HG03354 (cell line): ENCODE data around the gene INPP5A.

Experiments used
- ATAC-seq: cut with Tn5 transposase; IDR thresholded peaks from one replicate; pipeline ENCODE4 v1.9.1; 2021; ENCODE audit warnings: mild to moderate bottlenecking; ENCODE audit not compliant: unreplicated experiment, poor library complexity, severe bottlenecking

The INPP5A gene

DNA sequence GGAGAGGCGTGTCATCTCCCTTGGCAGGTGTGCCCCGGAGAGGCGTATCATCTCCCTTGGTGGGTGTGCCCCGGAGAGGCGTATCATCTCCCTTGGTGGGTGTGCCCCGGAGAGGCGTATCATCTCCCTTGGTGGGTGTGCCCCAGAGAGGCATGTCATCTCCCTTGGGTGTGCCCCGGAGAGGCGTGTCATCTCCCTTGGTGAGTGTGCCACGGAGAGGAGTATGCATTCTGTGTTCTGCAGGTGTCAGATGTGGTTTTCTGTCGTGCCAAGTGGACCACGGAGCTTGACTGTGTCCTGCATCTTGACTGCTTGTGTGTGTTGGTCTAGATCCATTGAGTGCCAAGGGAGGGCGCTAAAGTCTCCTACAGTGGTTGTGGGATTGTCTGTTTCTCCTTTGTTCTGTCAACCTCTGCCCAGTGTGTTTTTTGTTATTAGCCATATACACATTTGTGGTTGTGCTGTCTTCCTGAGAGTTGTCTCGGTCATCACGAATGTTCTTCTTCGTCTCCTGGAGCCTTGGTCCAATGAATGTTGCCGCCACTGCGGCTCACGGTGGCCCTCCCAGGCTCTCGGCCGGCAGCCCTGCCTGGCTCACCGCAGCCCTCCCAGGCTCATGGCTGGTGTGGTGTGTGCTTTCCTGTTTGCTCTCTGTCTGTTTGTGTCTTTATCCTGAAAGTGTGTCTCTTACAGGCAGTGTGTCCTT is 96.8 kb downstream of the INPP5A start:
- no peak for ATAC-seq

DNA sequence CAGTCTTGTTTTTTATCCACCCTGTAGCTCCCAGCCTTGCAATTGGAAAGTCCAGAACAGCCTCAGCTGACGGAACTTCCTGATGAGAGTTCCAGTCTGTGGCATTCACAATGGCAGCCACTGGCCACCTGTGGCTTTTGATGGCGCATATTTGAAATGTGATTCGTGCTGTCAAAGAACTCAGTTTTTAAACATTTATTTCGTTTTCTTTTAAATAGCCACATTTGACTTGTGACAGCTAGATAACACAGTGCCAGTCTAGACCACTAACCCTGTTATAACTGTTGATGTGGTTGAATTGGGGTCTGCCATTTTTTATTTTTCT is 97.3 kb downstream of the INPP5A start:
- ATAC-seq, result no peak

DNA sequence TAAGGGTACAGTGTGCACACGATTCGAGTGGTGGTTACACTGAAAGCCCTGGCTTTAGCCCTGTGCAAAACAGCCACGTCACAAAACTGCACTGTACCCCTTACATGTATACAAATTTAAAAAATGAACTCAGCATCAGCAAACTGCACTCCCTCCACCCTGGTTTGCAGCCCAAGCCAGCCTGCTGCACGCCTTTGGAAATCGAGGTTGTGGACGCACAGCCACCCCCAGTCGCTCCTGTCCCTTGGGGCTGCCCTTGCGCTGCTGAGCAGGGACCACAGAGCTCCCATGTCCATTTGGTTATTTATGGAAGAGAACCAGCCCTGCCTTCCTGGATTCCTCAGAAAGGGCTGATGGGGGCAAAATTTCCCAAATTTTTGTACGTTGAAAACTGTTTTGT is 98.8 kb downstream of the INPP5A start:
- no peak for ATAC-seq

DNA sequence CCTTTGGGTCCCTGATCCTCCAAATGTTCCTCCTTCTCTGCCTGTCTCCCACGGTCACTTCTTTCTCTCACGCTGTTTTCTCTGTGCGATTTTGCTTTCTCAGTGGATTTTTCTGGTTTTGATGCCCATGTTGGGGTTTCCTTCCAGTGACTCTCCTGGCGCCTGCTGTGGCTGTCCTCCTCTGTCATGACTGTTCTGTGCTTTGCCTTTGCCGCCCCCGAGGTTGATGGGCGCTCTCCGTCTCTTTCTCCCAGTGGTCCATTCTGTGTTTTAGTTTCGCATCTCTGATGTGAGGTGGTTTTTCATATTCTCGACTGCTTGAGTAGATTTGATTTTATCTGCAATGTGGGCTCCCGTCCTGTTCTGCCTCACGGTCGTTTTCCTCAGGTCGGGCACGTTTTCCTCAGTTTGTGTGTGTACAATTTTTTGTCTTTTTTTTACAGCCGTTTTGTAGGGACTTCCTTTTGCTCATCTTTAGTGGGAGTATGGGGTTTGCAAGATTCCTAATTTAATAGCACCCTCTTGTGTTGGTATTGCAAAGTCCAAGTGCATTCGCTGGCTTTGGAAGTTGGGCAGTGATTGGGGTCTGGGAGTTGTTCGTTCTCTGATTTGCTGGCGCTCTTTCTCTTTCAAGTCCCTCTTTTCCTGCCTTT is 100.0 kb downstream of the INPP5A start:
- ATAC-seq, result no peak

DNA sequence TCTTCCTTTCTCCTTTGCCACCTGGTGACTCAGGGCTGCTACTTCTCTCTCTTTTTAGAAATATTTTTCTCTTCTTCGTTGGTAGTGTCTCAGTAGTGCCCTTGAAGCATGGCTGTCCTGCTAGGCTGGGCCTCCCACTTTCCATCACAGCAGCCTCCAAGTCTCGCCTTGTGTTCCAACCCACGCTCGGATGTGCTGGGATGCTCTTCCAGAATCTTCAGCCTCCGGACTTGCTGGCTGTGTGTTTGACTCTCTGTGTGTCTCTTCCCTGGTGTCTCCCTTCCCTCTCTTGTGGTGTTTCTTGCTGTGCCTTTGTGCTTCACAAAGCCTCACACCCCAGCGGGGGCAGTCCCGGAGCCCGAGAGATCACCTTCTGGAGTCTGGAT is 100.5 kb downstream of the INPP5A start:
- ATAC-seq, result no peak

DNA sequence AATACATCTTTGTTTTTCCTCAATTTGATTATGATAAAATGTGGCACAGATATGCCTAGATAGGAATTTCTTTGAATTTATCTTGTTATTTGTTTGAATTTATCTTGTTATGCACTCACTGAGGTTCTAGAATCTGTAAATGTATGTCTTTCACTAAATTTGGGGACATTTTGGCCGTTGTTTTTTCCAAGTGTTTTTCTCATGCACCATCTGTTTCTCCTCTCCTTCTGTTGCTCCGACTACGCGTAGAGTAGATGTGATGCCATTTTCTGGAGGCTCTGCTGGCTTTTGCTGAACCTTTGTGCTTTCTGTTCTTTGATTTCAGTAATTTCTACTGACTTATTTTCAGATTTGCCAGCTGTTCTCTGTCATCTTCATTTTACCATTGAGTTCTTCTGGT is 101.9 kb downstream of the INPP5A start:
- no peak for ATAC-seq

DNA sequence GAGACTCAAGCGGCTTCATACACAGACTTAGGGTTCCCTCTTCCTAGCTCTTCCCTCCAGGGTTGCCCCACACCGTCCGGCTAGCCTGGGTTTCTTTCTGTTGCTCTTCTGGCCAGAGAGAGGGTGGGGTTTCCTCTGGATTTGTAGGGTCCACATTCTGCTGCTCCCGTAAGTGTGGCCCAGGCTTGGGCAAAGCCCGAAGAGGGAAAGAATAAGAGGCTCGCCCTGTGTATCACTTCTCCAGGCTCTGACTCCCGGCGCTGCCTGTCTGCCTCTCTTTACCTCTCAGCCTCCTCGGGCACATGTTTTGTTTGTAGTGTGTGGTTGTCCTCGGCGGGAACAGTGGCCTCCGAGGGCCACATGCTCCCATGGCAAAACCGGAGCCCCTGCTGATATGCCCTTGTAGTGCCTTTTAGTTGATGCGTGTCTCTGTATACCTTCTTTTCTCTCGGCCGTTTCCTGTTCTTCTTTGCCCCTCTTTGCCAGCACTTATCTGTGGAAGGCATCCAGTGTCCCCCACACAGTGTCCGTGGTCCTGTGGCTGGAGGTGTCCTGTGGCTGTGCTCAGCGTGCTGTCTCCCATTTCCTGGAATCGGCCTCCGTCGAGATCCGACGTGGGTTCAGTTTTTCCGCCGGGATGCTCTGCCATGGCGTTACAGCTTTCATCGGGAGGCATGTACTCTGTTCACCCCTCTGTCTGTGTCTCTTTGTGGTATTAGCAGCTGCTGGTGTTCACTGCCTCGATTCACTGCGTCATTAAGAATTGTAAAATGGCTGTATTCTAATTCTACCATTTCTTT is 102.9 kb downstream of the INPP5A start:
- no peak for ATAC-seq

DNA sequence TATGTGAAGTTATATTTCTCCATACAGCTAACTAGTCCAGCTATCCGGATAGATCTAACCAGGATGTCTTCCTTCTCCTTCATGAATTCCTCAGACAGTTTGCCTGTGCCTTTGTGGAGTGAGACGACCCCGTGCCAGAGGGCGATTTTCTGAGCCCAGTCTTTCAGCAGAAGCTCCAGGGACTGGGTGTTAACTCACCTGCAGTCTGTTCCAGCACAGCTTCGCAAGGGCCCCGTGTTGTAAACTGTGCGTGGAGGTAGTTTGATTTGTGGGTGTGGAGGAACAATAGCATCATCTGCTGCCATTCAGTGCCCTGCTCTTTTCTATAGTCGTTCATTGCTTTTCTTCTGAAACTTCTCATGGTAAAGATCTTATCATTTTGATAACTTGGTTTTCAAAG is 103.8 kb downstream of the INPP5A start:
- ATAC-seq, result no peak

DNA sequence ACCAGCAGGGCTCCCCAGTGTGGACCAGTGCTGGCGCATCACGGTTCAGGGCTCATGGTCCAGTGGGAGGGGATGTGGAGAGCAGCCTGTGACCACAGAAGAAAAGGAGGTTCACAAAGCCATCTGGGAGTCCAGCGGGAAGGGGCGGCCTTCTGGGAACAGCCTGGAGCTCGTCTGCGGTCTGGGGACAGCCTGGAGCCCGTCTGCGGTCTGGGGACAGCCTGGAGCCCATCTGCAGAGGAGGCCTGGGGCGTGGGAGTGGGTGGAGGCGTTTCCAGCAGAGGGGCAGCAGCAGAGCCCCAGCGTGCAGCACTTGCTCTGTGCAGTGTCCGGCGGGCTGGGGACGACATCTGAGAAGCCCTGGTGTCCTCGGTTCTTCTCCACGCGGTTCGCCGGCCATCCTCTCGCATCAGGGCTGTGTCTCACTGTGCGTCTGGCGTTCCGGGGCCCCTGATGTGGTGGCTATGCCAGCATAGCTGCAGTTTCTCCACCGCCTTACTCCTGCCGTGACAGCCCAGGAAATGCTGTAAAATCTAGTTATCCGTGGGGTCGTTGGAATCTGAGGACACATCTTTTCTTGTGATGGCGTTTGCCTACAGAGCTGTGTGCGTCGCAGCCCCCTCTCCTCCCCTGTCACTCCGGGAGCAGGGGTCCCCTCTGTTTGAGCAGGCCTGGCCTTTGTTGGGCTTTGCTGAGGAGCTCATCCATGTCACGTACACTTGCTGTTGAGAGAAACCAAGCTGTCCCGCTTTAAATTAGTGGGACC is 104.6 kb downstream of the INPP5A start:
- no peak for ATAC-seq

DNA sequence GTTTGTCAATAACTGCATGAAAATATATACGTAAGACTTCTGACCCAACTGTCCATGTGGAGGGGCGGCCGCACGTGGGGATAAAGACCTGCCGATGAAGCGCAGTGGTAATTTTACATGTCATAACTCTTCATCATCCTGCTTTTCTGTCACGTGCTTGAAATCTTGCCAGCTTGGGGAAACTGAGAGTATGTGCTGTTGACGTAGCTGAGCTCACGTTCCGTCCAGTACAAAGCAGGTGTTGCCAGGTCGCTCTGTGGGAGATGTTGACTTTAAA is 105.1 kb downstream of the INPP5A start:
- ATAC-seq, result no peak

DNA sequence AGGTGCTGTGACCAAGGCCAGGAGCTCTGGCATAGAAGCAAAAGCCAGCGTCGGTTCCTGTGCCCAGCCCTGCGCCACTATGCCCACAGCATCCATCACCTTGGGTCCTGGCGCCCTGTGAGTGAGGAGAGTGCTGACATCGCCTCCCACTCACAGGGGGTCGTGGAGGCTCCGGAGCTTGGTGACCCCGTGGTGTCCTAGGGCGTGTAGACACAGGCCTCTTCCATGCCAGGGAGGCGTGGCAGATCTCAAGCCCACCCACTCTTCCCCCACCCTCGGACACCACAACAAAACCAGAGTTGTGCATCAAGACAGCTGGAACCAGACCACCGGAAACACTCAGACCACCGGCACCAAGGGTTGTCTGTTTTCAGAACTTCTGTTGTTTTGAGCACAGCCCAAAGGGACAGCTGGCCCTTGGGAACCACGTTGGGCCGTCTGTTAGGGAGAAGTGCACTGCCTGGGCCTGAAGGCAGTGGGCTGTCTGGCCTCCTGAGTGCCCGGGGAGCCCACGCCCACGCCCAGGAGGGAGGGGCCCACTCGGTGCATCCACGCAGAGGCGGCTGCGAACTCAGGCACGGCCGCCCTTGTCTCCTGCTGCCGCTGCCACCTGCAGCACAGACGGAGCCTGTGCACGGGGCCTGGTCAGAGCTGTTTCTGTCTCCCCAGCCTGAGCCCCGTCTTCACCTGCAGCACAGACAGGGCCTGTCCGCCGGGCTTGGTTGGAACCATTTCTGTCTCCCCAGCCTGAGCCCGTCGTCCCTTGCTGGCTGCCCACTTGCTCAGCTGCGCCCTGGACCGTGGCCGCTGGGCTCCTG is 106.3 kb downstream of the INPP5A start:
- ATAC-seq, result no peak

DNA sequence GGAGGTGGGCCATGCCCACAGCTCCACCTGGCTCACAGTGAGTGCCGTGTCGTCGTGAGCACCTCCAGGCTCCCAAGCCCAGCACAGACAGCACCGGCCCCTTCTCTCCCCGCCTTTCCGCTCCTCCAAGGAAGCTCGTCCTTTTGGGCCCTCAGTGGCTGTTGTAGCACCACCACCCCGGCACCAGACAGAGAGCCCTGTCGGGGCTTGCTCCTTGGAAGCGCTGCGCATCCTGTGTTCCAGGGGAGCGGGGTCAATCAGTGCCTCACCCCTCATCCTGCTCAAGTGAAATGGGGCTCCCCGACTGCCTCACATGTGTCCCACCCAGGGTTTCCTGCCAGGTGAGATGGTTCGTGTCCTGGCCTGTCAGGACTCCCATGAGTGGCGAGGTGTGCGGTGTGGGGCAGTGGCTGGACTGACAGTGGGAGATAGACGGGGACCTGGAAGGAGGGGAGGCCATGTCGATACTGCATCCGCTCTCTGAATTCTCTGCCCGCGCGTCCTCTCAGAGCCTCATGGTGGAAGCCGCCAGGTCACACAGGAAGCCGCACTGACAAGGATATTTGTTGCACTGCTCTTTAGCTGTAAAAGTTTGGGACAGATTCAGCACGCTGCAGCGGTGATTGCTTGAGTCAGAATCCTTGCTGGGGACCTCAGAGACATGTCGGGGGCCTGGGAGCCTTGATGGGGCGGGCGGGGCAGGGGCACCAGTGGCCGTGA is 107.1 kb downstream of the INPP5A start:
- ATAC-seq, result no peak

DNA sequence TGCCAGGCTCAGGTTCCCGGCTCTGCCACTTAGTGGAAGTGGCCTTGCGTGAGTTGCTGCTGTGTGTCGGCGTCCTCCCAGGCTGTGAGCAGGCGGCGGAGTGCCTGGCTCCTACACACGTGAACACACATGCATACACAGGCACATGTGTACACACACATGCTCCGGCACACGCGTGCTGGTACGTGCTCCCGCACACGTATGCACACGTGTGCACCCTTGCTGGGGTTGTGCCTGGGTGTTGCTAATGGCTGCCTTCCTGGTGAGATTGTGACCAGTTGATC is 107.6 kb downstream of the INPP5A start:
- no peak for ATAC-seq

DNA sequence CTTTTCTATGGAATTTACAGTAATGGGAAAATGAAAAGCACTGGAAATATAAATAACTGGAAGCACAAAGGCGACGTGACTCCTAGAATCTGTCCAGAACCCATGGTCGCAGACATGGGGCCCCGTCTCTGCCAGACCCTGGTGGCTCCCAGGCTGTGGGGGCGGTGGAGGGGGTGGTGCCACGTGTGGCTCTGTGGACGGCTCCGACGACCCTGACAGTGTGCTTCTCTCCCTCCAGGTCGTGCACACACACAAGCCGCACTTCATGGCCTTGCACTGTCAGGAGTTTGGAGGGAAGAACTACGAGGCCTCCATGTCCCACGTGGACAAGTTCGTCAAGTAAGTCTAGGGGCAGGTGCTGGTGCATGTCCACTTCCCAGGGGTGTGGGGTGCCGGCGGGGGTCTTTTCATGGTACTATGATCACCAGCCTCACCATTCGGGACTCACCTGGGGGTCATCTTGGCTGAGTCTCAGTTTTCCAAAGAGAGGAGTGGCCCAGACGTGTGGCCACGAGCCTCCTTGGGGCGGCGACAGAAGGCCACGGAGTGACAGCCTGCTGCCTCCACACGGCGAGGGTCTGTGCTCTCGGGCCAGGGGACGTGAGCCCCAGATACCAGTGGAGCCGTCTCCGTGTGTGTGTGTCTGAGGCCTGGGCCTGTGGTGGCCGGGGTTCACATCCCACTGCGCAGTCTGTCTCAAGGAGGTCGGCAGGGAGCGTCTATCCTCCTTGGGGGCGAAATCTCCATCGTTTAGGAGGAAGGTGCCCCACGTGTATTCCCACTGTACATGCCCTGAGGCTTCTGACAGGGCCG is 108.2 kb downstream of the INPP5A start:
- no peak for ATAC-seq

DNA sequence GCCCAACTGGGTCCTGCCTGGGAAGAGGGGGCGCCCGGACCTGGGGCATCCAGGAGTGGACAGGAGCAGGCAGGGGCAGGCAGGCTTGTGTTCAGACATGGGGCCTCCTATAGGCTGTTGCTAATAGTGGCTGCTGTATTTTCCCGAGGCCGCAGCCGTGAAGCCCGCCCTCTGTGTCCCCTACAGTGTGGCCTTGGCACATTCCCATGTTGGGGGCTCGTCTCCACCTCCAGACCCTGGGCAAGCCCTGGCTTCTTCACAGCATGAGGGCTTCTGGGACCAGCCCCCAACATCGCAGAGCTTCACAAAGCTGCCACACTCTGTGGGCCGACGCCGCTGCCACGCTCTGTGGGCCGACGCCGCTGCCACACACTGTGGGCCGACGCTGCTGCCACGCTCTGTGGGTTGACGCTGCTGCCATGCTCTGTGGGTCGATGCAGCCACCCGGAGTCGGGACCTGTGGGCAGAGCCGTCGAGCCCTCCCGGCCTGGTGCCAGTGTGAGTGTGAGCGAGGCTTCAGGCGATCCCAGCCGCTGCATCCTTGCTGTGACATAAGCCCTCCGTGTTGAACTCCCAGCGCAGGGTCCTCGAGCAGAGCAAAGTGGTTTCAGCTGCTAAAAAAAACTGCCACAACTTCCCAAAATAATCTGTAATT is 109.0 kb downstream of the INPP5A start:
- ATAC-seq, result no peak

DNA sequence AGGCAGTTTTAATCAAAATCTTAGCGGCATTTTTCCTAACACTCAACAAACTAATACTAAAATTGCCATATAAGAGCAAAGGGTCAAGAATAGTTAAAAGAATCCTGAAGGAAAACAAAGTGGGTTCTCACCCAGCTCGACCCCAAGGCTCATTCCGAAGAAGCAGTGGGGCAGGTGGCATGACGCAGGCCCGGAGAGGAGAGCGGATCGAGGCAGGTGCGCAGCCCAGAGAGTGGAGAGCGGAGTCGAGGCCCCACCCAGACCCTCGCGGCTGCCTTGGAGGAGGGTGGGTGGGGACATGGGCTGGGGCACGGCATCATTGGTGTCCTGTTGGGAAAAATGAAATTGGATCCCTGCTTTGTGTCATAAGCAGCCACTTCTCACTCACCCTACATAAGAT is 109.8 kb downstream of the INPP5A start:
- no peak for ATAC-seq

DNA sequence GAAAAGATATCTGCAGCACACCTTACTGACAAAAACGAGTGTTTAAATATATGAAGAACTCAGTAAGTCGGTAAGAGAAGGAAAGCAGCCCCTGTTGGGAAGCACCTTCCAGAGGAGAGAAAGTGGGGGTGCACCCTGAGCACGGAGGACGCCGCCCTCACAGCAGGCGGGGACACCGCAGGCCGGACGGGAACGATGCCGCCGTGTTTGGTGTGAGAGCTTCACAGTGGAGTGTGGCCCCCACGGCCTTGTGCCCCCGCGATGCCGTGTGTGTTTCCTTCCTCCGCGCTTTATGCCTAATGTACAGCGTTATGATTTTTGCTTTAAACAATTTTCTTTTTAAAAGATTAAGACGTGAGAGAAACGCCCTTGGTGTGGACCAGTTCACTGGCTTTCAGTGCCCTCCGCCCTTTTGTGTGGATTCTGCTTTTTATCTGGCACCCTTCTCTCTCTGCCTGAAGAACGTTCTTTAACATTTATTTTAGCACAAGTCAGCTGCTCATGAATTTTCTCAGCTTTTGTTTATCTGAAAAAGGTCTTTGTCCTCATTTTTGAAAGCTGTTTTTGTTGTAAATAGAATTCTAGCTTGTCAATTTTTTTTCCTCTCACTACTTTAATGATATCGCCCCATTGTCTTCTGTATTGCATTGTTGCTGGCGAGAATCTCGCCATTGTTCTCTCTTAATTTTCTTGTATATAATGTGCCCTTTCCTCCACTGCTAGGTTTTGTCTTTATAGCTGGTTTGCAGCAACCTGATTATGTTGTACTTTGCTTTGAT is 110.7 kb downstream of the INPP5A start:
- ATAC-seq, result no peak
